Suprapubic skin (tissue), 4 donors: ENCODE data around the gene FOXI3.

ENCODE experiments used
- CTCF ChIP-seq, 2 donors: fragments of 200-600 bp in 1 of 2; fragments of 450-650 bp in 1 of 2; sonication (generic) in 1 of 2; IDR thresholded peaks; one replicate each; pipeline ENCODE4 v1.5.1; 2016 to 2019; ENCODE audit warnings: antibody characterized with exemption in 2 of 2, mild to moderate bottlenecking in 1 of 2, moderate library complexity in 1 of 2
- EP300 ChIP-seq: sonication (generic); formaldehyde crosslinking; IDR thresholded peaks from one replicate; pipeline ENCODE4 v1.6.1; 2017; ENCODE audit warnings: antibody characterized with exemption
- POLR2A ChIP-seq, 2 donors: fragments of 450-650 bp; IDR thresholded peaks; one replicate each; pipeline ENCODE4 v1.6.1; 2017; ENCODE audit warnings: antibody characterized with exemption in 2 of 2, mild to moderate bottlenecking in 2 of 2, moderate library complexity in 2 of 2
- POLR2AphosphoS5 ChIP-seq, 3 donors: sonication (generic); formaldehyde crosslinking; IDR thresholded peaks; one replicate each; pipeline ENCODE4 v1.6.1; 2017; ENCODE audit warnings: antibody characterized with exemption in 3 of 3

- no peak for TF ChIP-seq CTCF (IDR thresholded peaks at IDR 0.05)
- no peak for TF ChIP-seq EP300
- no peak for TF ChIP-seq POLR2AphosphoS5 (IDR thresholded peaks at IDR 0.05)
- TF ChIP-seq POLR2A (IDR thresholded peaks at IDR 0.05) = no peak
These were observed 18.8 kb upstream of the FOXI3 start for GRCh38 chr2:88471083-88471942.
